ENCODE results near the gene URB1. TPM values are rescaled to one million over a fixed set of nuclear protein-coding genes. Genes with fewer than 3 reads are reported as not detected.

Gene URB1
- total and polyA plus RNA-seq, 2 experiments from 2014 or later = 7.7 to 44.1 TPM

GRCh38 chr21:32388306-32388705 lies 4.5 kb downstream of the URB1 start (continued):
- TF ChIP-seq REST (IDR thresholded peaks at IDR 0.05; ENCODE audit: unreplicated experiment) (no peak), CTCF (conservative IDR thresholded peaks at IDR 0.05; ENCODE audit: low read depth in 2 of 2) (no peak)

GRCh38 chr21:32387151-32387550 lies 5.7 kb downstream of the URB1 start:
- H3K4me1 ChIP-seq (ENCODE audit: insufficient read depth) = peaks cover 24% of the 10 kb centered on the region
- H3K27ac Mint-ChIP-seq = peak overlapping the region; percentile 88
- no peaks in the 10 kb centered on the region for H3K27me3 ChIP-seq (ENCODE audit: insufficient read depth)
- H3K9me3 Mint-ChIP-seq = no peaks in the 10 kb centered on the region
- H3K4me3 ChIP-seq = no peak overlapping the region
- 0 out of 2 replicates have a peak, but pooled peaks cover 5% of the 10 kb centered on the region for H3K9me2 ChIP-seq (ENCODE audit: insufficient read depth)
- peaks cover 88% of the 10 kb centered on the region for H3K79me2 ChIP-seq (replicated peaks; ENCODE audit: insufficient read depth)
- peaks cover 31% of the 10 kb centered on the region for H3K4me1 Mint-ChIP-seq
- H2AFZ ChIP-seq = no peak overlapping the region
- H4K20me1 ChIP-seq (replicated peaks; ENCODE audit: insufficient read depth) = peaks cover 64% of the 10 kb centered on the region
- no peak overlapping the region for H3K27ac ChIP-seq (ENCODE audit: low read depth)
- H3F3A ChIP-seq (replicated peaks; ENCODE audit: low read depth) = no peaks in the 10 kb centered on the region
- peaks cover 2% of the 10 kb centered on the region for H3K27me3 Mint-ChIP-seq (ENCODE audit: insufficient read depth, low read depth, poor library complexity)
- H3K36me3 ChIP-seq (ENCODE audit: insufficient read depth) = peaks cover 42% of the 10 kb centered on the region
- ATAC-seq (no peak), DNase-seq (ENCODE audit: low spot score) (no peak)
- peaks cover 51% of the 10 kb centered on the region for H3K36me3 Mint-ChIP-seq (ENCODE audit: low read depth)
- no peak overlapping the region for H3K4me2 ChIP-seq
- no peak overlapping the region for H3K4me3 Mint-ChIP-seq
- TF ChIP-seq CREB1 (CRISPR knock-in tag; IDR thresholded peaks at IDR 0.05; ENCODE audit: low read depth) = no peak
- no peak for TF ChIP-seq POLR2AphosphoS5 (IDR thresholded peaks at IDR 0.05; ENCODE audit: low read depth)
- no peak for TF ChIP-seq ZNF331 (CRISPR knock-in tag; IDR thresholded peaks at IDR 0.05; ENCODE audit: low read depth)
- no peak for TF ChIP-seq ZNF114 (CRISPR knock-in tag; IDR thresholded peaks at IDR 0.05)
- TF ChIP-seq ETS1 (IDR thresholded peaks at IDR 0.05) = no peak
- no peak for TF ChIP-seq CTCF (conservative IDR thresholded peaks at IDR 0.05; ENCODE audit: low read depth in 2 of 2)
- no peak for TF ChIP-seq STAT1 (IDR thresholded peaks at IDR 0.05; ENCODE audit: unreplicated experiment)
- TF ChIP-seq JUNB (IDR thresholded peaks at IDR 0.05; ENCODE audit: unreplicated experiment) = no peak
- no peak for TF ChIP-seq REST (IDR thresholded peaks at IDR 0.05; ENCODE audit: unreplicated experiment)
- TF ChIP-seq EZH2phosphoT487 (IDR thresholded peaks at IDR 0.05; ENCODE audit: unreplicated experiment) = no peak
